ENCODE measurements around the gene THRSP.
"Not testable (repeated sequence)": the region's sequence is repeated elsewhere in the genome, so short reads cannot be mapped to it uniquely, and the experiment has no call there.

THRSP gene

DNA sequence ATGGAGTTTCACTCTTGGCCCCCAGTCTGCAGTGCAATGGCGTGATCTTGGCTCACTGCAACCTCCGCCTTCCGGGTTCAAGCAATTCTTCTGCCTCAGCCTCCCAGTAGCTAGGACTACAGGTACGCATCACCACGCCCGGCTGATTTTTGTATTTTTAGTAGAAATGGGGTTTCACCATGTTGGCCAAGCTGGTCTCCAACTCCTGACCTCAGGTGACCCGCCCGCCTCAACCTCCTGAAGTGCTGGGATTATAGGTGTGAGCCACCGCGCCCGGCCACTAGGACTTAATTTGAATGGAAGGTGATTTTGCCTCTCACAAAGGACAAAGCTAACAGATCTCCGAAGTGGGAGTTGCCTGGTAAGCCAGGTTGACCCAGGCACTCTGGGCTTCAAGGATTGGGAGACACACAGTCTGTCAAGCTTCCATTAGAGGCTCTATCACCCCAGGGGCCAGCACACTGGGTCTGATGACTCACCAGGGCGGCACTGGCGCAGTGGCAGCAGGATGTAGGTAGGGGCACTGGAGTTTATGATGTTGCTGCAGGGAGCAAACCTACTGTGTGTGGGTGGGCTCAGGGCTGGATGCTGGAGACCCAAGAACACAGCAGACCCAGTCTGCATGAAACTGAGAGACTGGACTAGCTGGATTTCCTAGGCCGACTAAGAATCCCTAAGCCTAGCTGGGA, 22.8 kb upstream of the THRSP start:
- ATAC-seq = no peak
- TF ChIP-seq ARNTL (CRISPR knock-in tag; IDR thresholded peaks at IDR 0.05; ENCODE audit: borderline replicate concordance, low read depth) = no peak
- no peak for TF ChIP-seq BACH2 (CRISPR knock-in tag; IDR thresholded peaks at IDR 0.05; ENCODE audit: borderline replicate concordance)
- no peak for TF ChIP-seq CSDC2 (CRISPR knock-in tag; IDR thresholded peaks at IDR 0.05)
- no peak for TF ChIP-seq ZFP30 (CRISPR knock-in tag; IDR thresholded peaks at IDR 0.05)
- TF ChIP-seq, protein P1, sequence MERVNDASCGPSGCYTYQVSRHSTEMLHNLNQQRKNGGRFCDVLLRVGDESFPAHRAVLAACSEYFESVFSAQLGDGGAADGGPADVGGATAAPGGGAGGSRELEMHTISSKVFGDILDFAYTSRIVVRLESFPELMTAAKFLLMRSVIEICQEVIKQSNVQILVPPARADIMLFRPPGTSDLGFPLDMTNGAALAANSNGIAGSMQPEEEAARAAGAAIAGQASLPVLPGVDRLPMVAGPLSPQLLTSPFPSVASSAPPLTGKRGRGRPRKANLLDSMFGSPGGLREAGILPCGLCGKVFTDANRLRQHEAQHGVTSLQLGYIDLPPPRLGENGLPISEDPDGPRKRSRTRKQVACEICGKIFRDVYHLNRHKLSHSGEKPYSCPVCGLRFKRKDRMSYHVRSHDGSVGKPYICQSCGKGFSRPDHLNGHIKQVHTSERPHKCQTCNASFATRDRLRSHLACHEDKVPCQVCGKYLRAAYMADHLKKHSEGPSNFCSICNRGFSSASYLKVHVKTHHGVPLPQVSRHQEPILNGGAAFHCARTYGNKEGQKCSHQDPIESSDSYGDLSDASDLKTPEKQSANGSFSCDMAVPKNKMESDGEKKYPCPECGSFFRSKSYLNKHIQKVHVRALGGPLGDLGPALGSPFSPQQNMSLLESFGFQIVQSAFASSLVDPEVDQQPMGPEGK (CRISPR knock-in tag; IDR thresholded peaks at IDR 0.05; ENCODE audit: borderline replicate concordance) = no peak
- TF ChIP-seq OSR1 (CRISPR knock-in tag; IDR thresholded peaks at IDR 0.05) = no peak
- no peak for TF ChIP-seq ZC3H10 (CRISPR knock-in tag; IDR thresholded peaks at IDR 0.05)
- no peak for TF ChIP-seq TOX (CRISPR knock-in tag; IDR thresholded peaks at IDR 0.05; ENCODE audit: borderline replicate concordance)
- TF ChIP-seq ESRRG (CRISPR knock-in tag; IDR thresholded peaks at IDR 0.05) = no peak
- no peak for TF ChIP-seq TCF4 (CRISPR knock-in tag; IDR thresholded peaks at IDR 0.05; ENCODE audit: borderline replicate concordance)
- no peak for TF ChIP-seq PPARA (CRISPR knock-in tag; IDR thresholded peaks at IDR 0.05; ENCODE audit: borderline replicate concordance)
- TF ChIP-seq RARB (CRISPR knock-in tag; IDR thresholded peaks at IDR 0.05) = no peak
- TF ChIP-seq GLIS3 (CRISPR knock-in tag; IDR thresholded peaks at IDR 0.05) = no peak
- TF ChIP-seq, protein P2, sequence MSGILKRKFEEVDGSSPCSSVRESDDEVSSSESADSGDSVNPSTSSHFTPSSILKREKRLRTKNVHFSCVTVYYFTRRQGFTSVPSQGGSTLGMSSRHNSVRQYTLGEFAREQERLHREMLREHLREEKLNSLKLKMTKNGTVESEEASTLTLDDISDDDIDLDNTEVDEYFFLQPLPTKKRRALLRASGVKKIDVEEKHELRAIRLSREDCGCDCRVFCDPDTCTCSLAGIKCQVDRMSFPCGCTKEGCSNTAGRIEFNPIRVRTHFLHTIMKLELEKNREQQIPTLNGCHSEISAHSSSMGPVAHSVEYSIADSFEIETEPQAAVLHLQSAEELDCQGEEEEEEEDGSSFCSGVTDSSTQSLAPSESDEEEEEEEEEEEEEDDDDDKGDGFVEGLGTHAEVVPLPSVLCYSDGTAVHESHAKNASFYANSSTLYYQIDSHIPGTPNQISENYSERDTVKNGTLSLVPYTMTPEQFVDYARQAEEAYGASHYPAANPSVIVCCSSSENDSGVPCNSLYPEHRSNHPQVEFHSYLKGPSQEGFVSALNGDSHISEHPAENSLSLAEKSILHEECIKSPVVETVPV (CRISPR knock-in tag; IDR thresholded peaks at IDR 0.05) = no peak
- TF ChIP-seq, protein P3, sequence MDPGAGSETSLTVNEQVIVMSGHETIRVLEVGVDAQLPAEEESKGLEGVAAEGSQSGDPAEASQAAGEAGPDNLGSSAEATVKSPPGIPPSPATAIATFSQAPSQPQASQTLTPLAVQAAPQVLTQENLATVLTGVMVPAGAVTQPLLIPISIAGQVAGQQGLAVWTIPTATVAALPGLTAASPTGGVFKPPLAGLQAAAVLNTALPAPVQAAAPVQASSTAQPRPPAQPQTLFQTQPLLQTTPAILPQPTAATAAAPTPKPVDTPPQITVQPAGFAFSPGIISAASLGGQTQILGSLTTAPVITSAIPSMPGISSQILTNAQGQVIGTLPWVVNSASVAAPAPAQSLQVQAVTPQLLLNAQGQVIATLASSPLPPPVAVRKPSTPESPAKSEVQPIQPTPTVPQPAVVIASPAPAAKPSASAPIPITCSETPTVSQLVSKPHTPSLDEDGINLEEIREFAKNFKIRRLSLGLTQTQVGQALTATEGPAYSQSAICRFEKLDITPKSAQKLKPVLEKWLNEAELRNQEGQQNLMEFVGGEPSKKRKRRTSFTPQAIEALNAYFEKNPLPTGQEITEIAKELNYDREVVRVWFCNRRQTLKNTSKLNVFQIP (CRISPR knock-in tag; IDR thresholded peaks at IDR 0.05; ENCODE audit: borderline replicate concordance, low read depth) = no peak
- no peak for TF ChIP-seq ZNF70 (CRISPR knock-in tag; IDR thresholded peaks at IDR 0.05)

DNA sequence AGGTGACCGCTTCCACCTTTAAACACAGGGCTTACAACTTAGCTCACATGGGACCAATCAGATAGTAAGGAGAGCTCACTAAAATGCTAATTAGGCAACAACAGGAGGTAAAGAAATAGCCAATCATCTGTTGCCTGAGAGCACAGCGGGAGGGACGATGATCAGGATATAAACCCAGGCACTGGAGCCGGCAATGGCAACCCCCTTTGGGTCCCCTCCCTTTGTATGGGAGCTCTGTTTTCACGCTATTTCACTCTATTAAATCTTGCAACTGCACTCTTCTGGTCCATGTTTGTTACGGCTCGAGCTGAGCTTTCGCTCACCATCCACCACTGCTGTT, 22.3 kb upstream of the THRSP start:
- ATAC-seq = not testable (repeated sequence)

DNA sequence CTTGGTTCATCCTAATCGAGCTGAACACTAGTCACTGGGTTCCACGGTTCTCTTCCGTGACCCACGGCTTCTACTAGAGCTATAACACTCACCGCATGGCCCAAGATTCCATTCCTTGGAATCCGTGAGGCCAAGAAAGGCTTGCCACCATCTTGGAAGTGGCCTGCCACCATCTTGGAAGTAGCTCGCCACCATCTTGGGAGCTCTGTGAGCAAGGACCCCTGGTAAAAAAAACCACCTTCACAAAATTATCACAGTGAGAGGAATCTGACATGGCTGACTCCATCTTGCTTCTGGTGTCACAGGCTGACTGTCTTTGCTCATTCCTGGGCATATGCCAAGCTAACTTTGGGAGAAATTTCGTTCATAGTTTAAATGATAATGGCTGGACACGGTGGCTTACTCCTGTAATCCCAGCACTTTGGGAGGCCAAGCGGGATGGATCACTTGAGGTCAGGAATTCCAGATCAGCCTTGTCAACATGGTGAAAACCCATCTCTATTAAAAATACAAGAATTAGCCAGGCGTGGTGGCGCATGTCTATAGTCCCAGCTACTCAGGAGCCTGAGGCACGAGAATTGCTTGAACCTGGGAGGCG, 21.7 kb upstream of the THRSP start:
- TF ChIP-seq TOX (CRISPR knock-in tag; IDR thresholded peaks at IDR 0.05; ENCODE audit: borderline replicate concordance) (no peak), GLIS3 (CRISPR knock-in tag; IDR thresholded peaks at IDR 0.05) (no peak), ARNTL (CRISPR knock-in tag; IDR thresholded peaks at IDR 0.05; ENCODE audit: borderline replicate concordance, low read depth) (no peak)
- no peak for ATAC-seq

DNA sequence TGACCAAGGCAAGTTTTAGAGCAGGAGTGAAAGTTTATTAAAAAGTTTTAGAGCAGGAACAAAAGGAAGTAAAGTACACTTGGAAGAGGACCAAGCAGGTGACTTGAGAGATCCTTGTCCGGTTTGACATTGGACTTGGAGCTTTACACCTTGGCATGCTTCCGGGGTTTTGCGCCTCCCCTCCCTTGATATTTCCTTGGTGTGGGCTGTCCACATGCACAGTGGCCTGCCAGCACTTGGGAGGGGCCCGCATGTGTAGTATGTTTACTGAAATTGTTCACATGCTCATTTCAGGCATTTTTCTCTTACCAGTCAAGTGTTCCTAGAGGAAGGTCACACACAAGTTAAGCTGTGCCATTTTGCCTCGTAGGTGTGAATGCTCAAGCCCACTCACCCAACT, 19.0 kb upstream of the THRSP start:
- no peak for TF ChIP-seq GLIS3 (CRISPR knock-in tag; IDR thresholded peaks at IDR 0.05)
- TF ChIP-seq, protein P4, sequence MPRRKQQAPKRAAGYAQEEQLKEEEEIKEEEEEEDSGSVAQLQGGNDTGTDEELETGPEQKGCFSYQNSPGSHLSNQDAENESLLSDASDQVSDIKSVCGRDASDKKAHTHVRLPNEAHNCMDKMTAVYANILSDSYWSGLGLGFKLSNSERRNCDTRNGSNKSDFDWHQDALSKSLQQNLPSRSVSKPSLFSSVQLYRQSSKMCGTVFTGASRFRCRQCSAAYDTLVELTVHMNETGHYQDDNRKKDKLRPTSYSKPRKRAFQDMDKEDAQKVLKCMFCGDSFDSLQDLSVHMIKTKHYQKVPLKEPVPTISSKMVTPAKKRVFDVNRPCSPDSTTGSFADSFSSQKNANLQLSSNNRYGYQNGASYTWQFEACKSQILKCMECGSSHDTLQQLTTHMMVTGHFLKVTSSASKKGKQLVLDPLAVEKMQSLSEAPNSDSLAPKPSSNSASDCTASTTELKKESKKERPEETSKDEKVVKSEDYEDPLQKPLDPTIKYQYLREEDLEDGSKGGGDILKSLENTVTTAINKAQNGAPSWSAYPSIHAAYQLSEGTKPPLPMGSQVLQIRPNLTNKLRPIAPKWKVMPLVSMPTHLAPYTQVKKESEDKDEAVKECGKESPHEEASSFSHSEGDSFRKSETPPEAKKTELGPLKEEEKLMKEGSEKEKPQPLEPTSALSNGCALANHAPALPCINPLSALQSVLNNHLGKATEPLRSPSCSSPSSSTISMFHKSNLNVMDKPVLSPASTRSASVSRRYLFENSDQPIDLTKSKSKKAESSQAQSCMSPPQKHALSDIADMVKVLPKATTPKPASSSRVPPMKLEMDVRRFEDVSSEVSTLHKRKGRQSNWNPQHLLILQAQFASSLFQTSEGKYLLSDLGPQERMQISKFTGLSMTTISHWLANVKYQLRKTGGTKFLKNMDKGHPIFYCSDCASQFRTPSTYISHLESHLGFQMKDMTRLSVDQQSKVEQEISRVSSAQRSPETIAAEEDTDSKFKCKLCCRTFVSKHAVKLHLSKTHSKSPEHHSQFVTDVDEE (CRISPR knock-in tag; IDR thresholded peaks at IDR 0.05) = no peak
- no peak for TF ChIP-seq ZC3H10 (CRISPR knock-in tag; IDR thresholded peaks at IDR 0.05)
- TF ChIP-seq ESRRG (CRISPR knock-in tag; IDR thresholded peaks at IDR 0.05) = no peak
- no peak for TF ChIP-seq RARB (CRISPR knock-in tag; IDR thresholded peaks at IDR 0.05)
- no peak for TF ChIP-seq ARNTL (CRISPR knock-in tag; IDR thresholded peaks at IDR 0.05; ENCODE audit: borderline replicate concordance, low read depth)
- TF ChIP-seq ZNF565 (CRISPR knock-in tag; conservative IDR thresholded peaks at IDR 0.05; ENCODE audit: low read depth) = no peak
- no peak for TF ChIP-seq PPARA (CRISPR knock-in tag; IDR thresholded peaks at IDR 0.05; ENCODE audit: borderline replicate concordance)
- TF ChIP-seq ZFP3 (CRISPR knock-in tag; IDR thresholded peaks at IDR 0.05) = no peak
- TF ChIP-seq, protein P3 (CRISPR knock-in tag; IDR thresholded peaks at IDR 0.05; ENCODE audit: borderline replicate concordance, low read depth) = no peak
- no peak for TF ChIP-seq OSR1 (CRISPR knock-in tag; IDR thresholded peaks at IDR 0.05)
- ATAC-seq = no peak
